AG10803 (cell line): ENCODE results near the gene MICALL2.

Experiments
- DNase-seq: peaks from one replicate; pipeline ENCODE4 v3.0.0; 2010; ENCODE audit warnings: low read depth
- H3K4me3 ChIP-seq: 2 replicates; pipeline ENCODE4 v1.5.1; 2011; ENCODE audit warnings: mild to moderate bottlenecking, low read length, control low read depth
- CTCF ChIP-seq: conservative IDR thresholded peaks from 2 replicates; pipeline ENCODE4 v1.5.1; 2011; ENCODE audit warnings: mild to moderate bottlenecking, low read length, control low read depth, inconsistent platforms

The MICALL2 gene

GRCh38 chr7:1438821-1439220 lies 20.4 kb downstream of the MICALL2 start:
- no peak for TF ChIP-seq CTCF
- H3K4me3 ChIP-seq, result no peak overlapping the region
- DNase-seq, result no peak

- TF ChIP-seq CTCF, result no peak
- H3K4me3 ChIP-seq, result no peak overlapping the region
- no peak for DNase-seq
Observed at GRCh38 chr7:1438208-1438607, 21.1 kb downstream of the MICALL2 start.

- TF ChIP-seq CTCF, result no peak
- H3K4me3 ChIP-seq, result no peak overlapping the region
- DNase-seq, result no peak
Observed at GRCh38 chr7:1437155-1437880, 22.0 kb downstream of the MICALL2 start.

GRCh38 chr7:1436608-1437007 lies 22.7 kb downstream of the MICALL2 start:
- TF ChIP-seq CTCF, result no peak
- no peak overlapping the region for H3K4me3 ChIP-seq
- no peak for DNase-seq

- no peak overlapping the region for H3K4me3 ChIP-seq
- no peak for DNase-seq
- no peak for TF ChIP-seq CTCF
Observed at GRCh38 chr7:1434891-1435670, 24.2 kb downstream of the MICALL2 start.

- TF ChIP-seq CTCF, result no peak
- H3K4me3 ChIP-seq, result no peak overlapping the region
- DNase-seq, result no peak
Observed at GRCh38 chr7:1434165-1434718, 25.0 kb downstream of the MICALL2 start.
